Measurements from ENCODE around the gene ANKRD13B. TPM values are rescaled to one million over a fixed set of nuclear protein-coding genes. Genes with fewer than 3 reads are reported as not detected.

ANKRD13B gene
- total RNA-seq, 3 donors from 2014 or later (not counting 1 experiment from before 2014, with no cell fraction given), result 2.3 to 6.6 (median 4.0) TPM

DNA sequence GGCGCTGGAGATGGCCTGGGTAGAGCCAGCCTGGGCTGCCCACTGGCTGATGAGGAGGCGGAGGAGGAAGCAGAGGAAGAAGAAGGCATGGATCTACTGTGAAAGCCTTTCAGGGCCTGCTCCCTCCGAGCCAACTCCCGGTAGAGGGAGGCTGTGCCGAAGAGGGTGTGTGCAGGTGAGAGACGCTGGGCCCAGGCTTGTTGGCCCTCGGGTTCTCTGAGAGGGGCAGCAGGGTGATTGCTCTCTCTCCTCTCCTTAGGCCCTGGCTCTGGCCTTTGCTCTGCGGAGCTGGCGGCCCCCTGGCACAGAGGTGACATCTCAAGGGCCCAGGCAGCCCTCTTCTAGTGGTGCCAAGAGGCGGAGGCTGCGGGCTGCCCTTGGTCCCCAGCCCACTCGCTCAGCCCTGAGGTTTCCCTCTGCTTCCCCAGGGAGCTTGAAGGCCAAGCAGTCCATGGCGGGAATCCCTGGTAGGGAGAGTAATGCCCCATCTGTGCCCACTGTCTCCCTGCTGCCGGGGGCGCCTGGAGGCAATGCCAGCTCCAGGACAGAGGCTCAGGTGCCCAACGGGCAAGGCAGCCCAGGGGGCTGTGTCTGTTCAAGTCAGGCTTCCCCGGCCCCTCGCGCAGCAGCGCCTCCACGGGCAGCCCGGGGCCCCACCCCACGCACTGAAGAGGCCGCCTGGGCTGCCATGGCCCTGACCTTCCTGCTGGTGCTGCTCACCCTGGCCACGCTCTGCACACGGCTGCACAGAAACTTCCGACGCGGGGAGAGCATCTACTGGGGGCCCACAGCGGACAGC is 20.9 kb upstream of the ANKRD13B start:
- 79% methylated on average over 30 of the region's 30 CpGs for WGBS (ENCODE audit: insufficient coverage)

GRCh38 chr17:29572691-29573557 is 20.0 kb upstream of the ANKRD13B start:
- H3K36me3 Mint-ChIP-seq, result no peaks in the 10 kb centered on the region

More for the DNA sequence above, 20.9 kb upstream of the ANKRD13B start:
- Histone ChIP-seq H3K36me3 (ENCODE audit: control insufficient read depth, insufficient read depth, low read length) (peaks cover 31% of the 10 kb centered on the region), H3K27me3 (ENCODE audit: control insufficient read depth, insufficient read depth, low read length) (no peaks in the 10 kb centered on the region), H3K4me1 (ENCODE audit: control insufficient read depth, insufficient read depth, low read length) (peaks cover 25% of the 10 kb centered on the region), H3K9me3 (ENCODE audit: control insufficient read depth, insufficient read depth, low read length) (no peaks in the 10 kb centered on the region), H3K4me3 (ENCODE audit: low read length) (no peak overlapping the region), H3K27ac (ENCODE audit: low read length) (no peak overlapping the region)
- ATAC-seq, result peak in 1 of 3 donors; percentile 6
- intact Hi-C loops (cut with micrococcal nuclease), result no loop called here
- Mint-ChIP-seq H3K9me3 (no peaks in the 10 kb centered on the region), H3K27me3 (ENCODE audit: low read depth in 2 of 2) (no peaks in the 10 kb centered on the region), H3K27ac (no peak overlapping the region), H3K4me1 (peaks cover 22 to 30% of the 10 kb centered on the region in 2 donors), H3K36me3 (no peaks in the 10 kb centered on the region), H3K4me3 (peak overlapping the region; percentile 17)
- TF ChIP-seq CTCF (IDR thresholded peaks at IDR 0.05), result no peak
- peak in 1 of 2 donors; percentile 16 for DNase-seq

GRCh38 chr17:29573558-29573869 is 19.4 kb upstream of the ANKRD13B start:
- 95% methylated on average over 2 of the region's 6 CpGs for WGBS (ENCODE audit: insufficient coverage)
- peaks cover 45% of the 10 kb centered on the region for H3K36me3 ChIP-seq (ENCODE audit: control insufficient read depth, insufficient read depth, low read length)
- Mint-ChIP-seq H3K27me3 (ENCODE audit: low read depth in 2 of 2) (no peaks in the 10 kb centered on the region), H3K4me3 (no peak overlapping the region), H3K4me1 (peaks cover 11 to 19% of the 10 kb centered on the region in 2 donors), H3K9me3 (no peaks in the 10 kb centered on the region), H3K27ac (peak overlapping the region; percentile 48), H3K36me3 (no peaks in the 10 kb centered on the region)
- no peak for TF ChIP-seq CTCF (IDR thresholded peaks at IDR 0.05)
- H3K4me3 ChIP-seq (ENCODE audit: low read length), result no peak overlapping the region
- ATAC-seq, result no peak
- DNase-seq, result no peak
- no peaks in the 10 kb centered on the region for H3K9me3 ChIP-seq (ENCODE audit: control insufficient read depth, insufficient read depth, low read length)
- H3K4me1 ChIP-seq (ENCODE audit: control insufficient read depth, insufficient read depth, low read length), result peaks cover 21% of the 10 kb centered on the region
- no peaks in the 10 kb centered on the region for H3K27me3 ChIP-seq (ENCODE audit: control insufficient read depth, insufficient read depth, low read length)
- no peak overlapping the region for H3K27ac ChIP-seq (ENCODE audit: low read length)
- intact Hi-C loops (cut with micrococcal nuclease), result no loop called here

More at GRCh38 chr17:29572691-29573557, 20.0 kb upstream of the ANKRD13B start:
- Histone ChIP-seq H3K27ac (ENCODE audit: low read length) (no peak overlapping the region), H3K4me3 (ENCODE audit: low read length) (no peak overlapping the region), H3K36me3 (ENCODE audit: control insufficient read depth, insufficient read depth, low read length) (peaks cover 39% of the 10 kb centered on the region), H3K9me3 (ENCODE audit: control insufficient read depth, insufficient read depth, low read length) (no peaks in the 10 kb centered on the region), H3K4me1 (ENCODE audit: control insufficient read depth, insufficient read depth, low read length) (peaks cover 25% of the 10 kb centered on the region), H3K27me3 (ENCODE audit: control insufficient read depth, insufficient read depth, low read length) (no peaks in the 10 kb centered on the region)
- DNase-seq (peak; percentile 63 to 82), ATAC-seq (peak; percentile 59 to 72 (median 69))
- H3K4me1 Mint-ChIP-seq, result peaks cover 17 to 24% of the 10 kb centered on the region in 2 donors
- WGBS (ENCODE audit: insufficient coverage), result 50% methylated on average over 62 of the region's 62 CpGs
- H3K9me3 Mint-ChIP-seq, result no peaks in the 10 kb centered on the region
- intact Hi-C loops (cut with micrococcal nuclease), result no loop called here
- peak overlapping the region; percentile 59 for H3K4me3 Mint-ChIP-seq
- no peaks in the 10 kb centered on the region for H3K27me3 Mint-ChIP-seq (ENCODE audit: low read depth in 2 of 2)
- peak; percentile 54 for TF ChIP-seq CTCF (IDR thresholded peaks at IDR 0.05)
- H3K27ac Mint-ChIP-seq, result peak overlapping the region; percentile 48

All from natural killer cell (primary cell).